Keratinocyte (primary cell): ENCODE results near the gene CPAMD8. TPM values are rescaled to one million over a fixed set of nuclear protein-coding genes. Genes with fewer than 3 reads are reported as not detected.

Experiments used
- DNase-seq: peaks from one replicate; pipeline ENCODE4 v3.0.0-alpha.2; 2011; ENCODE audit warnings: low read depth, missing footprints, low spot score
- FAIRE-seq: peaks from 2 replicates; lab custom pipeline; 2011; peaks lifted over from hg19 to GRCh38; lab: Jason Lieb, UNC
- H2AFZ ChIP-seq: 2 replicates; pipeline ENCODE4 v1.6.0; 2012; ENCODE audit warnings: low read length, control low read depth, inconsistent platforms; ENCODE audit not compliant: control insufficient read depth
- H3K27ac ChIP-seq: 2 replicates; pipeline ENCODE4 v1.5.1; 2011; ENCODE audit warnings: low read length; ENCODE audit not compliant: control insufficient read depth, insufficient read depth
- H3K27me3 ChIP-seq: 3 replicates; pipeline ENCODE4 v1.6.0; 2011; ENCODE audit warnings: low read length; ENCODE audit not compliant: control insufficient read depth, insufficient read depth; ENCODE audit errors: extremely low read depth
- H3K36me3 ChIP-seq, 2 experiments: 2 replicates in 1 of 2; 3 replicates in 1 of 2; pipeline ENCODE4 v1.5.1; 2011; ENCODE audit warnings: low read length in 2 of 2, mild to moderate bottlenecking in 1 of 2; ENCODE audit not compliant: control insufficient read depth in 2 of 2, insufficient read depth in 2 of 2; ENCODE audit errors: extremely low read depth in 1 of 2
- H3K4me1 ChIP-seq: 3 replicates; pipeline ENCODE4 v1.5.1; 2011; ENCODE audit warnings: low read length; ENCODE audit not compliant: control insufficient read depth, insufficient read depth; ENCODE audit errors: extremely low read depth
- H3K4me2 ChIP-seq: 3 replicates; pipeline ENCODE4 v1.6.0; 2011; ENCODE audit warnings: low read depth, low read length; ENCODE audit not compliant: control insufficient read depth, insufficient read depth; ENCODE audit errors: extremely low read depth
- H3K4me3 ChIP-seq, 3 experiments: fragments of 200-600 bp in 1 of 3; sonication (generic) in 1 of 3; 2 replicates in 2 of 3; 3 replicates in 1 of 3; pipeline ENCODE4 v1.5.1; 2011 to 2016; ENCODE audit warnings: low read length in 3 of 3, mild to moderate bottlenecking in 3 of 3, control low read depth in 2 of 3, inconsistent platforms in 1 of 3, low read depth in 1 of 3, mixed read lengths in 1 of 3, mixed run types in 1 of 3, moderate library complexity in 1 of 3; ENCODE audit not compliant: control insufficient read depth in 2 of 3, insufficient read depth in 2 of 3; ENCODE audit errors: extremely low read depth in 1 of 3
- H3K79me2 ChIP-seq: 2 replicates; pipeline ENCODE4 v1.6.0; 2012; ENCODE audit warnings: low read length; ENCODE audit not compliant: control insufficient read depth, insufficient read depth
- H3K9ac ChIP-seq: 3 replicates; pipeline ENCODE4 v1.6.0; 2011; ENCODE audit warnings: low read length; ENCODE audit not compliant: control insufficient read depth, insufficient read depth; ENCODE audit errors: extremely low read depth
- H3K9me1 ChIP-seq: 3 replicates; pipeline ENCODE4 v1.6.0; 2011; ENCODE audit warnings: low read length; ENCODE audit not compliant: control insufficient read depth, insufficient read depth; ENCODE audit errors: extremely low read depth
- H3K9me3 ChIP-seq: 2 replicates; pipeline ENCODE4 v1.5.1; 2012; ENCODE audit warnings: low read depth, low read length; ENCODE audit not compliant: control insufficient read depth
- H4K20me1 ChIP-seq: 3 replicates; pipeline ENCODE4 v1.6.0; 2011; ENCODE audit warnings: low read length; ENCODE audit not compliant: control insufficient read depth, insufficient read depth; ENCODE audit errors: extremely low read depth
- EZH2 ChIP-seq: IDR thresholded peaks from one replicate; pipeline ENCODE4 v1.6.1; 2012; ENCODE audit warnings: inconsistent platforms, mild to moderate bottlenecking, low read length, moderate library complexity
- dilution Hi-C: fragments of 300-500 bp; cut with MboI; formaldehyde crosslinking; loops from one replicate; pipeline ENCODE4 v1.7.0; 2020; ENCODE audit warnings: low sequenced_read_pairs; ENCODE audit not compliant: extremely low pct_ligation_motif_present
- polyA plus RNA-seq, 5 experiments: library from polyadenylated mRNA; depleted of rRNA in 3 of 5; stranded (reverse) in 3 of 5; stranded (forward) in 1 of 5; unstranded in 1 of 5; fragments of >200 nt; gene quantifications; 1 replicate in 1 of 5; 2 replicates in 3 of 5; 3 replicates in 1 of 5; pipeline versions ENCODE4 v1.2.1 to v1.2.3, GENCODE V29; 2011 to 2012; ENCODE audit warnings: missing spikeins in 2 of 5, low read depth in 1 of 5, low replicate concordance in 1 of 5
- TF ChIP-seq, protein P1 (sequence below), 3 experiments: IDR thresholded peaks in 1 of 3; conservative IDR thresholded peaks in 1 of 3; optimal IDR thresholded peaks in 1 of 3; 2 replicates in 2 of 3; 3 replicates in 1 of 3; pipeline versions ENCODE3 to v1.5.1; 2011; ENCODE audit warnings: low read length in 3 of 3, mild to moderate bottlenecking in 3 of 3, moderate library complexity in 2 of 3, control low read depth in 1 of 3, inconsistent platforms in 1 of 3; ENCODE audit not compliant: insufficient read depth in 2 of 3; ENCODE audit errors: extremely low read depth in 1 of 3

CPAMD8 gene
- polyA plus RNA-seq, 1 donor (not counting 4 experiments of a cell fraction or from before 2014, with no cell fraction given), result 0.38 TPM

DNA sequence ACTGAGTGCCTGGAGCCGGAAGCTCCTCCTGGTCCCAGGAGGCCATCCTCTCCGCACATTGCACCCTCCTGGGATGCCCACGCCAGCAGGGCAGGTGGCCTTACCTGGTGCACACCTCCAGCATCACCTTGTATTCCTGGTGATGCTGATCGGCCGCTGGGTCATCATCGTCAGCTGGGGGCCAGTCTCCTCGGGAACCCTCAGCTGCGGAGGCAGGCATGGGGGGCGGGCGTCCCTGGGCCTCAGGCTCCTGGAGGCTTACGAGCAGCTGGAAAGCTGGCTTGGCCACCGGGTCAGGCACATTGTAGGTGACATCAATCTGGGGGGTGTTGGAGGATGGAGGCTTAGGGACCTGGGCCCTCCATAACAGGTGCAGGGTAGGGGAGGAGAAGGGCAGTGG is 124.1 kb downstream of the CPAMD8 start:
- Histone ChIP-seq H3K9ac (no peak overlapping the region), H3K27ac (no peak overlapping the region), H4K20me1 (no peaks in the 10 kb centered on the region), H3K4me1 (no peaks in the 10 kb centered on the region), H3K4me2 (no peak overlapping the region), H3K9me1 (no peaks in the 10 kb centered on the region), H3K79me2 (no peaks in the 10 kb centered on the region), H3K36me3 (no peaks in the 10 kb centered on the region), H2AFZ (no peak overlapping the region), H3K4me3 (no peak overlapping the region), H3K27me3 (no peaks in the 10 kb centered on the region), H3K9me3 (no peaks in the 10 kb centered on the region)
- dilution Hi-C loops, result no loop called here
- TF ChIP-seq EZH2, result no peak
- TF ChIP-seq, protein P1, sequence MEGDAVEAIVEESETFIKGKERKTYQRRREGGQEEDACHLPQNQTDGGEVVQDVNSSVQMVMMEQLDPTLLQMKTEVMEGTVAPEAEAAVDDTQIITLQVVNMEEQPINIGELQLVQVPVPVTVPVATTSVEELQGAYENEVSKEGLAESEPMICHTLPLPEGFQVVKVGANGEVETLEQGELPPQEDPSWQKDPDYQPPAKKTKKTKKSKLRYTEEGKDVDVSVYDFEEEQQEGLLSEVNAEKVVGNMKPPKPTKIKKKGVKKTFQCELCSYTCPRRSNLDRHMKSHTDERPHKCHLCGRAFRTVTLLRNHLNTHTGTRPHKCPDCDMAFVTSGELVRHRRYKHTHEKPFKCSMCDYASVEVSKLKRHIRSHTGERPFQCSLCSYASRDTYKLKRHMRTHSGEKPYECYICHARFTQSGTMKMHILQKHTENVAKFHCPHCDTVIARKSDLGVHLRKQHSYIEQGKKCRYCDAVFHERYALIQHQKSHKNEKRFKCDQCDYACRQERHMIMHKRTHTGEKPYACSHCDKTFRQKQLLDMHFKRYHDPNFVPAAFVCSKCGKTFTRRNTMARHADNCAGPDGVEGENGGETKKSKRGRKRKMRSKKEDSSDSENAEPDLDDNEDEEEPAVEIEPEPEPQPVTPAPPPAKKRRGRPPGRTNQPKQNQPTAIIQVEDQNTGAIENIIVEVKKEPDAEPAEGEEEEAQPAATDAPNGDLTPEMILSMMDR (optimal IDR thresholded peaks at IDR 0.05 in 1 of 3, IDR thresholded peaks at IDR 0.05 in 1 of 3, conservative IDR thresholded peaks at IDR 0.05 in 1 of 3; ENCODE audit: extremely low read depth in 1 of 3, insufficient read depth in 2 of 3, low read length in 3 of 3), result no peak
- FAIRE-seq (no peak), DNase-seq (no peak)

DNA sequence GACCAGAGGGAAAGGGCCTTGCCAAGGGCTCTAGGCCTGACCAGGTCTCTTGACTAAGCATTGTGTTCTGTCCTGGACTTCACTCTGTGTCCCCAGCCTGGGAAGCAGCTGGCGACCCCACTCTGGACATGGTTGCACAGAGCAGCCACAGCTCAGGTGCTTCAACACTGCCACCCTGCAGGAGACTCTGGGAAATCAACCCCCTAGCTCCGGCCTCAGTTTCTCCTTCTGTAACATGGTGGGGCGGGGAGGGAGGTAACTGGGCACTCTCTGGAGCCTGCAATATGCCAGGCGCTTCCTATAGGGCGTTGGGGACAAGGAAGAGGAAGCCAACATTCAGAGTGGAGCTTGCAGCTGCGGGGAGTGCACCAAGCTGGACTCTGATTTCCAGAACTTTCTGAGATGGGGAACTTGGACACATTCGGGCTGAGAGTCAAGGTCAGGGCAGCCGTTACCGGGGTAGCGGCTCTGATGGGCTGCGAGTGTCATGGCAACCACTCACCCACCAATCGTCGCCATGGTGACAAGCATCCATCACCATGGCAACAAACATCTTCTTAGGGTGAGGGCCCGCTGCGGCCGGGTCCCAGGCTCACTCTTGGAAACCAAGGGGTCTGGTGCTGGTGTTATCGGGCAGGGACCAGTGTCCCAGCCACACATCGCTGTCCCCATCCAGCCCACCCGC is 125.0 kb downstream of the CPAMD8 start:
- no peaks in the 10 kb centered on the region for H3K36me3 ChIP-seq
- H3K9me3 ChIP-seq, result no peaks in the 10 kb centered on the region
- TF ChIP-seq, protein P1 (optimal IDR thresholded peaks at IDR 0.05 in 1 of 3, IDR thresholded peaks at IDR 0.05 in 1 of 3, conservative IDR thresholded peaks at IDR 0.05 in 1 of 3; ENCODE audit: extremely low read depth in 1 of 3, insufficient read depth in 2 of 3, low read length in 3 of 3), result no peak
- no peak for TF ChIP-seq EZH2
- no peak for DNase-seq
- H4K20me1 ChIP-seq, result no peaks in the 10 kb centered on the region
- no peak overlapping the region for H3K27ac ChIP-seq
- no peak overlapping the region for H3K4me3 ChIP-seq
- no peak overlapping the region for H3K9ac ChIP-seq
- no peaks in the 10 kb centered on the region for H3K79me2 ChIP-seq
- H3K4me1 ChIP-seq, result no peaks in the 10 kb centered on the region
- FAIRE-seq, result no peak
- no peaks in the 10 kb centered on the region for H3K9me1 ChIP-seq
- H3K4me2 ChIP-seq, result no peak overlapping the region
- dilution Hi-C loops, result no loop called here
- no peaks in the 10 kb centered on the region for H3K27me3 ChIP-seq
- H2AFZ ChIP-seq, result no peak overlapping the region
